HG03520 (cell line): ENCODE data around the gene ACTN1.
"Not testable (repeated sequence)": the region's sequence is repeated elsewhere in the genome, so short reads cannot be mapped to it uniquely, and the experiment has no call there.

Experiments
- ATAC-seq: cut with Tn5 transposase; IDR thresholded peaks from one replicate; pipeline ENCODE4 v1.9.1; 2021; ENCODE audit warnings: mild to moderate bottlenecking, moderate library complexity; ENCODE audit not compliant: unreplicated experiment

The ACTN1 gene

GRCh38 chr14:68986926-68987652 lies 8.0 kb upstream of the ACTN1 start:
- ATAC-seq = no peak

GRCh38 chr14:68986225-68986624 lies 7.1 kb upstream of the ACTN1 start:
- no peak for ATAC-seq

- no peak for ATAC-seq
Measured at GRCh38 chr14:68984686-68985085, 5.6 kb upstream of the ACTN1 start.

- ATAC-seq = no peak
Measured at GRCh38 chr14:68983191-68983590, 4.1 kb upstream of the ACTN1 start.

GRCh38 chr14:68982581-68982980 lies 3.5 kb upstream of the ACTN1 start:
- ATAC-seq = no peak

GRCh38 chr14:68981539-68981976 lies 2.5 kb upstream of the ACTN1 start:
- no peak for ATAC-seq

GRCh38 chr14:68981139-68981538 lies 2.0 kb upstream of the ACTN1 start:
- no peak for ATAC-seq

- ATAC-seq = no peak
Measured at GRCh38 chr14:68979722-68980451, 785 bp upstream of the ACTN1 start.

- ATAC-seq = no peak
Measured at GRCh38 chr14:68978172-68978911, 760 bp downstream of the ACTN1 start.

GRCh38 chr14:68977718-68978171 lies 1.4 kb downstream of the ACTN1 start:
- ATAC-seq = no peak

GRCh38 chr14:68977180-68977717 lies 1.9 kb downstream of the ACTN1 start:
- no peak for ATAC-seq

- no peak for ATAC-seq
Measured at GRCh38 chr14:68976160-68977067, 2.7 kb downstream of the ACTN1 start.

GRCh38 chr14:68975667-68976066 lies 3.4 kb downstream of the ACTN1 start:
- ATAC-seq = no peak

- ATAC-seq = no peak
Measured at GRCh38 chr14:68974759-68975347, 4.2 kb downstream of the ACTN1 start.

GRCh38 chr14:68973639-68974038 lies 5.5 kb downstream of the ACTN1 start:
- no peak for ATAC-seq

GRCh38 chr14:68973219-68973565 lies 5.9 kb downstream of the ACTN1 start:
- not testable (repeated sequence) for ATAC-seq

- ATAC-seq = no peak
Measured at GRCh38 chr14:68972507-68973218, 6.4 kb downstream of the ACTN1 start.

- no peak for ATAC-seq
Measured at GRCh38 chr14:68971411-68972035, 7.6 kb downstream of the ACTN1 start.

- ATAC-seq = no peak
Measured at GRCh38 chr14:68970736-68971135, 8.4 kb downstream of the ACTN1 start.
